Measurements from ENCODE around the gene BPIFB4.

The BPIFB4 gene

DNA sequence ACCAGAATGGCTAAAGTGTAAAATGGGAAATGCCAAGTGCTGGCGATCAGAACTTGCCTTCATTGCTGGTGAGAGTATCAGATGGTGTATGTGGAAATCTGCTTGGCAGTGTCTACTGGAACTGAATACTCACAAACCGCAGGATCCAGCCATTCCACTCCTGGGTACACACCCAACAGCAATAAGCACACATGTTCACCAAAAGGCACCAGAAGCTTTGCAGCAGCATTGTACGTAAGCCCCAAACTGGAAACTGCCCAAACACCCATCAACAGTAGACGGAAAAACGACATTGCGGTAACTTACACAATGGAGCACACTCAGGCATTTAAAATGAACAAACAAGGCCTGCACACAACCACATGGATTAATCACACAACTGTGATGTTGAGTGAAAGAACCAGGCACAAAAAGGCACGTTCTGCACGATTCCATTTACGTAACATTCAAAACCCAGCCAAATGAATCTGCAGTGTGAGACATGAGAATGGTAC, 51.2 kb downstream of the BPIFB4 start:
- no peak for DNase-seq (ENCODE audit: insufficient read length, low spot score)
- FAIRE-seq, result no peak
- TF ChIP-seq POLR2A (IDR thresholded peaks at IDR 0.05; ENCODE audit: low read depth, low read length), result no peak

DNA sequence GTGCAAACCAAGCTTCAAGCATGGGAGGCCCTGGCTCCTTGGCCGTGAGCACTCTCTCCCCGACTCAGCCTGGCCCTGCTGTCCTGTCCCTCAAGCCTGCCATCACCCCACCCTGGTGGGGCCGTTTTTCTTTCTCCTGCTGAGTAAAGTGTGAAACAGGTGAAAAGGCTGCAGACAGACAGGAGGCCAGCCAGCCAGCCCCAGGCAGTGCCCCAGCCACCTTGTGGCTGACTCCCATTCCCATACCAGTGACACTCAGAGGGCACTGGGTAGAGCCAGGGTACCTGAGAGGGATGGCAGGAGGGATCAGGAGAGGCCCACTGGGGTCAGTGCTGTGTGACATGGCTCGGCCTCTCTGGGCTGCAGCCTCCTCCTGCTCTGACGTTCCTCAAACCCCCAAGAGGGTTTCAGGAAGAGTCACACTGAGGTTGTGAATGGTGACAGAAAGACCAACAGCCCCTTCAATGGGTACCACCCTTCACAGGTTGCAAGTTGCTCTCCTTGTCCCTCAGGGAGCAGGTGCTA, 52.6 kb downstream of the BPIFB4 start:
- TF ChIP-seq POLR2A (IDR thresholded peaks at IDR 0.05; ENCODE audit: low read depth, low read length), result no peak
- FAIRE-seq, result no peak

DNA sequence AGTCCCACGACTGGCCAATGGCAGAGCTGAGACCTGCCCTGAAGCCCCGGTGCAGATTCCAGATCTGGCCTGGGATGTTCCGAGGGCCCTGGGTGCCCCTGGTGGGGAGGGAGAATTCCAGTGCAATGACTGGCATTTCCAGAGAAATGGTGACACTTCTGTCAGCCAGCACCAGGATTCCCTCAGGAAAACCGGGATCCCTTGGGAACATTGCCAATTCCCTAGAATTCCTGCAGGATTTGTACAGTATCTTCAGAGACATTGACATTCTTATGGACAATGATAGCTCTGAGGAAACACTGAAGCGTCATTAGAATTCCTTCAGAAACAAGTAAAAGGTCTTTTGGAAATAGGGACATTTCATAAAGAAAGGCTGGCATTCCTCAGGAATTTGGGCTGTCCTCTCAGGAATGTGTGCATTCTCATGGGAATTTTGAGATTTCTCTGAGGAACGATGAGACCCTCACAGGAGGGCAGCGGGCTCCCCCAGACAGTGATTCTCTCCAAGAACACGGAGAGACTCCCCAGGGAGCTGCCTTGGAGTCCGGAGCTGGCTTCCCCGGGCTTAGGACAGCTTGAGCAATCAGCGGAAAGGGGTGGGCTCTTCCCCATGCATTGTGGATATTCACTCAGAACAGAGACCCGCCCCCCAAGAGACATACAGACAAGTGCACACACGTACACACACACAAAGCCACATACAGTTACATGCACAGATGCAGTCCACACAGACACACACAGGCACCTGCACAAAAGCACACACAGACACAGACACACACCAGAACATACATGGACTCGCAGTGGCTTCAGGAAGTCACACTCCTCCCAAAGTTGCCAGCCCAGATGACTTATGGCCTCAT, 53.3 kb downstream of the BPIFB4 start:
- no peak for TF ChIP-seq POLR2A (IDR thresholded peaks at IDR 0.05; ENCODE audit: low read depth, low read length)
- FAIRE-seq (no peak), DNase-seq (ENCODE audit: insufficient read length, low spot score) (no peak)

More for the DNA sequence above, 52.6 kb downstream of the BPIFB4 start:
- no peak for DNase-seq (ENCODE audit: insufficient read length, low spot score)

DNA sequence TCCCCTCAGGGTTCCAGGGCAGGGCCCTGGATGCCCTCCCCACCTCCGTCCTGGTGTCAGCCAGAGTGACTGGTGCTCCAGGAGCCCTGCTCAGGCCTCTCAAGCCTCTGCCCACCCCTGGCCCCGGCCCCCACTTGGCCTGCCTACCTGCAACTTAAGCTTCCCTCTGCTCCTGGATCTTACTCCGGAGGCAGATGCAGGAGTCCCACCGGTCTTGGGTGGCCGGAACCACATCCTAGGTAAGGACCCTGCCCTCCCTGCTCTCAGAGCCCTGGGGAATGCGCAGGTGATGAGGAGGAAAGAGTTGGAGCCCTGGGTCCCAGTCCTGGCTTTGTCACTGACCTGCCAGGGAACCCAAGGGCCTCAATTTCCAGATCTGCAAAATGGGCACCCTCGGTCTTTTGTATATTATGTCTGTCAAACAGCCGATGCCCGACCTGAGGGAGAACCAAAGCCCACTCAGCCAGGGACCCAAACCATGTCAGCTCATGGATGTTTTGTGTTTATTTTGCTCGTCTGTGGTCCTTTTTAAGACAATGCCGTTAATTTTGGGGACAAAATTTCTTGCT, 54.0 kb downstream of the BPIFB4 start:
- DNase-seq (ENCODE audit: insufficient read length, low spot score), result no peak
- FAIRE-seq, result no peak
- no peak for TF ChIP-seq POLR2A (IDR thresholded peaks at IDR 0.05; ENCODE audit: low read depth, low read length)

DNA sequence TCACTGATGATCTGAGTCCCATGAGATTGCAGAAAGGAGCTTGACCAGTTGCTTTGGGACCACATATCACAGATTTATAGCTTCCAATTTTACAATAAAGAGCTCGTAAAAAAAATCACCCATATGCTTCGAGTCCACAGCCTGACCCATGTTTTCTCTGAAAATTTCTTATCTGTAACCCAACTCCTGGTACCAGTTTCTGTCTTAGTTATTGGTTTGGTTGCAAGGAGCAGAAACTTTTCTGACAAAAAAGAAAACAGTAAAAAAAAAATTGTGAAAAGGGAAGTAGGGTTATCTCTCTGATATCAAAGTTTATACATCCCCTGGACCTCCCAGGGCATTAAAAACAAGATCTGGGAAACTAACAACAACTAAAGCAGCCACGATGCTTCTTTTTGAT, 57.8 kb downstream of the BPIFB4 start:
- no peak for TF ChIP-seq POLR2A (IDR thresholded peaks at IDR 0.05; ENCODE audit: low read depth, low read length)
- no peak for DNase-seq (ENCODE audit: insufficient read length, low spot score)
- no peak for FAIRE-seq

DNA sequence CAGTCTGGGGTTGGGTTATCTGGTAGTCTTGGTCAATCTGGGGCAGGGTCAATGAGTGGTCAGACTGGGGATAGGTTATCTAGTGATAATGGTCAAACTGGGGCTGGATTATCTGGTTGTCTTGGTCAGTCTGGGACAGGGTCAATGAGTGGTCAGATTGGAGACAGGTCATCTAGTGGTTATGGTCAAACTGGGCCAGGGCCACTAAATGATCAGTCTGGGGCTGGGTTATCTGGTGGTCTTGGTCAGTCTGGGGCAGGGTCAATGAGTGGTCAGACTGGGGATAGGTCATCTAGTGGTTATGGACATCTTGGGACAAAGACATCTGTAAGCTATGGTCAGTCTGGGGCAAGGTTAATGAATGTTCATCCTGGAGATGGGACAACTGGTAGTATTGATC, 60.0 kb downstream of the BPIFB4 start:
- TF ChIP-seq POLR2A (IDR thresholded peaks at IDR 0.05; ENCODE audit: low read depth, low read length), result no peak
- FAIRE-seq (no peak), DNase-seq (ENCODE audit: insufficient read length, low spot score) (no peak)

DNA sequence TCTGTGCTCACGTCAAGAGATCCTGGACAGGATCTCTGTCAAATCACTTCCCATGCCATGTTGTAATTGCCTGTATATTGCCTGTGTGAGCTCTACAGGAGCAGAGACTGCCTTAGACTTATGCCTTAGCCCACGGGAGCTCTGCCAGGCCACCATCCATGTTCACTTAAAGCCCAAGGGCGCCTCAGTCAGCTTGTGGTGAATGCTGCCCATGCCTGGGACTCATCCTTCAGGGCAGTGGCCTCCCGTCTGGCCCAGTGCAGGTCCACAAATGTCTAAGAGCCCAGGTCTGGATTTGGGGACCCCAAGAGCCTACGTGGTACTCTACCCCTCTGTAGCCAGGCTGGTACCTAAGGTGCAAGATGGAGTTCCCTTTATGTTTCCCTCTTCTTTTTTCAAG, 66.1 kb downstream of the BPIFB4 start:
- no peak for TF ChIP-seq POLR2A (IDR thresholded peaks at IDR 0.05; ENCODE audit: low read depth, low read length)
- FAIRE-seq (no peak), DNase-seq (ENCODE audit: insufficient read length, low spot score) (no peak)

DNA sequence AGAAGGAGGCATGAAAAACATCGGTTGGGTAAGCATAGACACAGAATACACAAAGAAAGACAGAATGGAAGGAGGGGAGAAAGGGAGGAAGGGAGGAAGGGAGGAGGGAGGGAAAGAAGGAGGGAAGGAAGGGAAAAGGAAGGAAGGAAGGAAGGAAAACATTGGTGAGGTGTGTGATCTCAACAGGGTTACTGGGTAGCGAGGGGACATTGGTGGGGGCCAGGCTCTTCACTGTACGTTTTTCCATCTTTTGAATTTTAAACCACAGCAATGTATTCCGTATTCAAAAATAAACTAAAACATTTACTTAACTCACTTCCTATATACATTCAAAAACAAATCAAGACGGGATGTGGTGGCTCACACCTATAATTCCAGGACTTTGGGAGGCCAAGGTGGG, 67.9 kb downstream of the BPIFB4 start:
- DNase-seq (ENCODE audit: insufficient read length, low spot score) (no peak), FAIRE-seq (no peak)
- no peak for TF ChIP-seq POLR2A (IDR thresholded peaks at IDR 0.05; ENCODE audit: low read depth, low read length)

DNA sequence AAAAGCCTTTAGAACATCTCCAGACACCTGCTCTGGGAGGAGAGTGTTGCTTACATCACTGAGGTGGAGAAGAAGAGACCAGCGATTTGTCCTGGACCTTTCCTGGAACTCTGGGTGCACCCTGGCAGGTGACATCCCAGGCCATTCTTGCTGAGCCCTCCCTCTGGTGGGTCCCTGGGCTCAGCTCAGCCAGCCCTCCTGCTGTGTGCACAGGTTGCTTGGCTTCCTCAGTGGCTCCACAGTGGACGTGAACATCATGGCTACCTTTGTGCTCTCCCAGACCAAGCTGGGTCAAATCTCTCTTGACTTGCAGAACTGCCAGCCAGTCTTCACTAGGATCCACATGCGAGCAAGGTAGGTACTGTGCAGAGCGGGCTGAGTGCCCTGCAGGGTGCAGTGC, 68.6 kb downstream of the BPIFB4 start:
- DNase-seq (ENCODE audit: insufficient read length, low spot score) (no peak), FAIRE-seq (no peak)
- TF ChIP-seq POLR2A (IDR thresholded peaks at IDR 0.05; ENCODE audit: low read depth, low read length), result no peak

DNA sequence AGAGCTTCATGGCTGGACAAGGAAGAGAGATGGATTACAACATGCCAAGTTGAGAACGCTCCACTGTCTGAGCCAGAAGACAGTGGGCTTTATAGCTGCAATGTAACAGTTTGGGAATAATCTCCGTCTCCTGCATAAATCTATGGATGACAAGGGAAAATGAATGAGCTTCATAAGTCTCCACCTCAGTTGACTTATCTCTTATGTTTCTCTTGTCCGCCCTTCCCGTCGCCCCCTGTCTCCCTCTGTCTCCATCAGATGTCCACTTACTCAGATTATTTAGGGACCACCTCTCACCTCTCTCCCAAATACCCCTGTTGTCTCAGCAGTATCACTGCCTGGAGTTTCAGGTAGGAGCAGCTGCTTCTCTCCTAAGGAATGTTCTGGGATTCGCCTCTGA, 74.8 kb downstream of the BPIFB4 start:
- no peak for TF ChIP-seq POLR2A (IDR thresholded peaks at IDR 0.05; ENCODE audit: low read depth, low read length)
- no peak for DNase-seq (ENCODE audit: insufficient read length, low spot score)
- no peak for FAIRE-seq

DNA sequence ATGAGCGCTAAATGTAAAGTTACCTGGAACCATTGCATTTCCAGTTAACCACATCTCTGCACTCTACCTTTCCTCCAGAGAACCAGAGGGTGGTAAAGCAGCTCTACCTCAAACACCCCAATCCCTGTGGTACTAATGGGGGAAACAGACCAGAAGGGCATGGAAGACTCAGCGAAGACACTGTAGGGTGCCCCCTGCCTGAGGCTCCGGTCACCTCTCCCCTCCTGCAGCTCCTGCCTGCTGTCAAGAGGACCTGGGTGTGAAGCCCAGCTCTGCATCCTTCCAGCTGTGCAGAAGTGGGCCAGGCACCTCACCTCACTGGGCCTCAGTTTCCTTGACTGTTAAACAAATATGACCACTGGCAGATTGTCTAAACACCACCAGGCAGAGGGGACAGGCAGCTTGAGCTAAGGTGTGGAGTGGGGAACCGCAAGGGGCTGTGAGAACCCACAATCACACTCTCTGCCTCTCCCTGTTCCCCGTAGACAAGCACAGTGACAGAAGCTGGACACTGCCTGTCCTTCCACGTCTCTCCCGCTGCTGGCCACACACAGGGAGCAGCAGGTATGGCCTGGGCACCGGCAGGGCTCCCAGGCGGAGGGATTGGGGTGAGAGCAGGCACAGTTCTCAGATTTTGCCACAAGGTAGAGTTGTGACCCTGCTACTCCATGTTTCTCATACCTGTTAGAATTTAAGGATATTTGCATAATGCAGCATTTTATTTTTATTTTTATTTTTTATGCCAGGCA, 79.4 kb downstream of the BPIFB4 start:
- FAIRE-seq, result no peak
- no peak for TF ChIP-seq POLR2A (IDR thresholded peaks at IDR 0.05; ENCODE audit: low read depth, low read length)
- DNase-seq (ENCODE audit: insufficient read length, low spot score), result no peak

DNA sequence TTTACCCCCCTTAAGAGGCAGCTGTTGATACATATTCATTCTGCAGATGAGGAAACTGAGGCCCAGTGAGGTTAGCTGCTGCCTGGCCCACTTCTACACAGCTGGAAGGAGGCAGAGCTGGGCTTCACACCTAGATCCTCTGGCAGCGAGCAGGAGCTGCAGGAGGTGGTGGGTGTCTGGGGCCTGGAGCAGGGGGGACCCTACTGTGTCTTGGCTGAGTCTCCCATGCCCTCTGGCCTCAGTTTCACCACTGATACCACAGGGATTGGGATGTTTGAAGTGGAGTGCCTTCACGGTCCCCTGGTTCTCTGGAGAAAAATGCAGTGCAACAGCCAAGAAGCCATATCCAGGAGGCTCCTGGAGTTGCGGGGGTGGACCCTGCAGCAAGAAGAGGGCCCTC, 80.3 kb downstream of the BPIFB4 start:
- no peak for TF ChIP-seq POLR2A (IDR thresholded peaks at IDR 0.05; ENCODE audit: low read depth, low read length)
- no peak for FAIRE-seq
- DNase-seq (ENCODE audit: insufficient read length, low spot score), result no peak

DNA sequence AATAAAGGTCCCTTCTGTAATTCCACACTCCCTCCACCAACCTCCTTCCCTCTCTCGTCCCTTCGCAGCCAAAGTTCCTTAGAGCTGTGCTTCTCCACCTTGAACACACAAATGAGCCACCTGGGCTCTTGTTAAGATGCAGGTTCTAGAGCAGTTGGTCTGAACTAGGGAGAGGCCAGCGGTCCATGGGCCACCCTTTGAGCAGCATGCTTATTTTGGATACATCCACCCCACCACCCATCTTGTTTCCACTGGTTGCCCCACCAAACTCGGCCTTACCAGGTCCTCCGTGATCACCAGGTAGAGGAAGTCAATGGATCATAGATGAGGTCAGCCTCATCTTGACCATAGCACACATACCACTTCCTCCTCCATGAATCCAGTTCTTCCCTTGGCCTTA, 81.2 kb downstream of the BPIFB4 start:
- no peak for FAIRE-seq
- DNase-seq (ENCODE audit: insufficient read length, low spot score), result no peak
- TF ChIP-seq POLR2A (IDR thresholded peaks at IDR 0.05; ENCODE audit: low read depth, low read length), result no peak
